Measurements from ENCODE around the gene AMER2.

DNA sequence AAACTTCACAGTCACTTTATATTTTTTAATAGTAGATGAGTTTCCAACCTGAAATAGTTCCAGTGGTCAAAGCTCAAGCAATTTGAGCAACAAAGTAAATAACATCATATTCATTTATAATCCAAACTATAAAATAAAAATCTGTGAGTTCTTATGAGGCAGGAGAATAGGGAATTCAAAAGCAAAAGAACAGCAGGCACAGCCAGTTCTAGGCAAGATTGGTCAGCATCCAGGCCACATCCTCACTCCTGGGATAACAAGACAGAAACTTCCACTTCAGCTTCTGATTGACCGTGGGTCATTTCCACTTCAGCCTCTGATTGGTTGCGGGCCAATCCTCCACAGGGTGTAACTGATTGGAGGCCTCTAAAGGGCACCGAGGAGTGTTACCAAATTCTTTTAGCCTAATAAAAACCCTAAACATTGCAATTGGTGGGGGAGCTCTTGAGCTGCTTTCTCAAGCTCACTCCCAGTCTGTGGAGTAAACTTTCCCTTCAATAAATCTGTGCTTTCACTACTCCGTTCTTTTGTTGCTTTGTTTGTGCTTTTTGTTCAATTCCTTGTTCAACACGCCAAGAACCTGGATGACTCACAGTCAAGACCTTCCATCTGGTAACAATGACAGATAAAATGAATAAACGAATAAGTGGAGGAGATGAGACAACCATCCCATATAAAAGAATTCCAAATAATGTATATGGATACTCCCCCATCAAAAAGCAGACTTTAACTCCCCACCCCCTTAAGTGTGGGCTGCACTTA lies 42.6 kb upstream of the AMER2 start:
- TF ChIP-seq EZH2phosphoT487 (IDR thresholded peaks at IDR 0.05; ENCODE audit: borderline replicate concordance, low read depth, low read length), result no peak
- TF ChIP-seq, protein P1, sequence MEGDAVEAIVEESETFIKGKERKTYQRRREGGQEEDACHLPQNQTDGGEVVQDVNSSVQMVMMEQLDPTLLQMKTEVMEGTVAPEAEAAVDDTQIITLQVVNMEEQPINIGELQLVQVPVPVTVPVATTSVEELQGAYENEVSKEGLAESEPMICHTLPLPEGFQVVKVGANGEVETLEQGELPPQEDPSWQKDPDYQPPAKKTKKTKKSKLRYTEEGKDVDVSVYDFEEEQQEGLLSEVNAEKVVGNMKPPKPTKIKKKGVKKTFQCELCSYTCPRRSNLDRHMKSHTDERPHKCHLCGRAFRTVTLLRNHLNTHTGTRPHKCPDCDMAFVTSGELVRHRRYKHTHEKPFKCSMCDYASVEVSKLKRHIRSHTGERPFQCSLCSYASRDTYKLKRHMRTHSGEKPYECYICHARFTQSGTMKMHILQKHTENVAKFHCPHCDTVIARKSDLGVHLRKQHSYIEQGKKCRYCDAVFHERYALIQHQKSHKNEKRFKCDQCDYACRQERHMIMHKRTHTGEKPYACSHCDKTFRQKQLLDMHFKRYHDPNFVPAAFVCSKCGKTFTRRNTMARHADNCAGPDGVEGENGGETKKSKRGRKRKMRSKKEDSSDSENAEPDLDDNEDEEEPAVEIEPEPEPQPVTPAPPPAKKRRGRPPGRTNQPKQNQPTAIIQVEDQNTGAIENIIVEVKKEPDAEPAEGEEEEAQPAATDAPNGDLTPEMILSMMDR (conservative IDR thresholded peaks at IDR 0.05; ENCODE audit: low read length), result peak; percentile 31; the same call in 1 of the 2 replicates
